SK-N-MC (cell line): ENCODE data around the gene PRSS12.

ENCODE experiments used
- EZH2 ChIP-seq: fragments of 200-600 bp; sonication (generic); IDR thresholded peaks from one replicate; pipeline ENCODE4 v1.6.1; 2017; ENCODE audit warnings: antibody characterized with exemption
- POLR2AphosphoS5 ChIP-seq: IDR thresholded peaks from 2 replicates; pipeline ENCODE4 v1.6.1; 2012; ENCODE audit warnings: mild to moderate bottlenecking, low read depth, low read length, borderline replicate concordance

GRCh38 chr4:118289794-118290193 lies 63.0 kb downstream of the PRSS12 start:
- TF ChIP-seq EZH2 (no peak), POLR2AphosphoS5 (no peak; the same call in 1 of the 2 replicates)
